GM12865 (cell line): ENCODE measurements around the gene RPN2.

ENCODE experiments used
- DNase-seq: peaks from one replicate; pipeline ENCODE4 v3.0.0; 2010; ENCODE audit warnings: low read depth
- H3K4me3 ChIP-seq: 2 replicates; pipeline ENCODE4 v1.5.1; 2011; ENCODE audit warnings: mild to moderate bottlenecking, low read depth, low read length, control low read depth
- CTCF ChIP-seq: IDR thresholded peaks from 2 replicates; pipeline ENCODE4 v1.5.1; 2011; ENCODE audit warnings: low read length, control low read depth, low read depth, inconsistent platforms; ENCODE audit not compliant: insufficient read depth; ENCODE audit errors: missing control alignments

RPN2 gene

GRCh38 chr20:37238935-37239451, 59.9 kb downstream of the RPN2 start:
- TF ChIP-seq CTCF: no peak
- no peak overlapping the region for H3K4me3 ChIP-seq
- DNase-seq: no peak

GRCh38 chr20:37240337-37241067, 61.4 kb downstream of the RPN2 start:
- H3K4me3 ChIP-seq: no peak overlapping the region
- TF ChIP-seq CTCF: no peak
- no peak for DNase-seq

GRCh38 chr20:37242503-37242902, 63.4 kb downstream of the RPN2 start:
- TF ChIP-seq CTCF: no peak
- DNase-seq: no peak
- no peak overlapping the region for H3K4me3 ChIP-seq

- no peak overlapping the region for H3K4me3 ChIP-seq
- no peak for TF ChIP-seq CTCF
- DNase-seq: no peak
These were observed 64.2 kb downstream of the RPN2 start for GRCh38 chr20:37243076-37243936.

GRCh38 chr20:37243937-37244571, 64.9 kb downstream of the RPN2 start:
- no peak overlapping the region for H3K4me3 ChIP-seq
- DNase-seq: no peak
- TF ChIP-seq CTCF: no peak

- H3K4me3 ChIP-seq: no peak overlapping the region
- no peak for DNase-seq
- no peak for TF ChIP-seq CTCF
These were observed 65.4 kb downstream of the RPN2 start for GRCh38 chr20:37244572-37244957.
